Neural cell (in vitro differentiated cells): ENCODE measurements around the gene RAB7B. TPM values are rescaled to one million over a fixed set of nuclear protein-coding genes. Genes with fewer than 3 reads are reported as not detected.

Experiments
- H2AFZ ChIP-seq: fragments of 200-600, 300-800 bp; sonication (generic), shearing (Covaris generic); 2 replicates; pipeline ENCODE4 v1.6.0; 2014; ENCODE audit warnings: low read depth, mild to moderate bottlenecking, antibody characterized with exemption, low read length, moderate library complexity
- H3F3A ChIP-seq: fragments of 200-600 bp; shearing (Covaris generic); 2 replicates; pipeline ENCODE4 v1.6.1; 2016; ENCODE audit warnings: mild to moderate bottlenecking, moderate library complexity, mixed read lengths, antibody characterized with exemption, low read length; ENCODE audit not compliant: insufficient read depth, poor library complexity, severe bottlenecking
- H3K27ac ChIP-seq: fragments of 200-600, 300-800 bp; sonication (generic), shearing (Covaris generic); 2 replicates; pipeline ENCODE4 v1.5.1; 2014; ENCODE audit warnings: mild to moderate bottlenecking, low read length, moderate library complexity
- H3K27me3 ChIP-seq: fragments of 300-800, 200-600 bp; sonication (generic), shearing (Covaris generic); 2 replicates; pipeline ENCODE4 v1.6.0; 2014; ENCODE audit warnings: mild to moderate bottlenecking, low read depth, low read length, moderate library complexity; ENCODE audit not compliant: insufficient read depth
- H3K36me3 ChIP-seq: fragments of 300-800, 200-600 bp; sonication (generic), shearing (Covaris generic); 2 replicates; pipeline ENCODE4 v1.5.1; 2014; ENCODE audit warnings: mild to moderate bottlenecking, antibody characterized with exemption, low read length, moderate library complexity; ENCODE audit not compliant: insufficient read depth
- H3K4me2 ChIP-seq: fragments of 300-800, 200-600 bp; sonication (generic), shearing (Covaris generic); 2 replicates; pipeline ENCODE4 v1.6.0; 2014; ENCODE audit warnings: mild to moderate bottlenecking, low read length
- H3K4me3 ChIP-seq: fragments of 300-800, 200-600 bp; sonication (generic), shearing (Covaris generic); 2 replicates; pipeline ENCODE4 v1.5.1; 2014; ENCODE audit warnings: mild to moderate bottlenecking, low read length, moderate library complexity
- H3K79me2 ChIP-seq: fragments of 200-600 bp; shearing (Covaris generic); replicated peaks from 2 replicates; pipeline ENCODE4 v1.6.0; 2014; ENCODE audit warnings: mild to moderate bottlenecking, low read length, moderate library complexity; ENCODE audit not compliant: insufficient read depth
- H3K9ac ChIP-seq: fragments of 300-800, 200-600 bp; sonication (generic), shearing (Covaris generic); 2 replicates; pipeline ENCODE4 v1.6.1; 2016; ENCODE audit warnings: mild to moderate bottlenecking, low read length, mixed read lengths
- H3K9me2 ChIP-seq: fragments of 200-600 bp; shearing (Covaris generic); 2 replicates; pipeline ENCODE4 v1.6.1; 2016; ENCODE audit warnings: mild to moderate bottlenecking, low read length, mixed read lengths; ENCODE audit not compliant: insufficient read depth
- H3K9me3 ChIP-seq: fragments of 200-600, 300-800 bp; sonication (generic), shearing (Covaris generic); 2 replicates; pipeline ENCODE4 v1.6.1; 2016; ENCODE audit warnings: mild to moderate bottlenecking, mixed run types, low read length, moderate library complexity, mixed read lengths
- H4K20me1 ChIP-seq: fragments of 200-600 bp; shearing (Covaris generic); 2 replicates; pipeline ENCODE4 v1.6.1; 2016; ENCODE audit warnings: mild to moderate bottlenecking, mixed run types; ENCODE audit not compliant: insufficient read depth
- CTCF ChIP-seq: fragments of 450-650 bp; IDR thresholded peaks from 2 replicates; pipeline ENCODE4 v1.5.1; 2014; ENCODE audit warnings: antibody characterized with exemption, mild to moderate bottlenecking, moderate library complexity; ENCODE audit not compliant: poor library complexity, severe bottlenecking
- EP300 ChIP-seq: fragments of 450-650 bp; conservative IDR thresholded peaks from 2 replicates; pipeline ENCODE4 v1.6.1; 2014; ENCODE audit warnings: antibody characterized with exemption, mild to moderate bottlenecking, moderate library complexity; ENCODE audit not compliant: poor library complexity, severe bottlenecking
- EZH2 ChIP-seq: fragments of 200-600, 300-800 bp; shearing (Covaris generic), sonication (generic); IDR thresholded peaks from 2 replicates; pipeline ENCODE4 v1.6.1; 2014; ENCODE audit warnings: antibody characterized with exemption, low read length, borderline replicate concordance, mild to moderate bottlenecking; ENCODE audit not compliant: insufficient read depth, poor library complexity, severe bottlenecking
- MXI1 ChIP-seq: fragments of 450-650 bp; conservative IDR thresholded peaks from 2 replicates; pipeline ENCODE4 v1.6.1; 2014; ENCODE audit warnings: antibody characterized with exemption, mild to moderate bottlenecking; ENCODE audit not compliant: poor library complexity, severe bottlenecking
- POLR2AphosphoS5 ChIP-seq: IDR thresholded peaks from 2 replicates; pipeline ENCODE4 v1.6.1; 2012
- RAD21 ChIP-seq: fragments of 450-650 bp; conservative IDR thresholded peaks from 2 replicates; pipeline ENCODE4 v1.6.1; 2014; ENCODE audit warnings: antibody characterized with exemption, mild to moderate bottlenecking, moderate library complexity
- REST ChIP-seq: IDR thresholded peaks from 2 replicates; pipeline ENCODE4 v1.6.1; 2012; ENCODE audit warnings: borderline replicate concordance
- SMC3 ChIP-seq: fragments of 450-650 bp; conservative IDR thresholded peaks from 2 replicates; pipeline ENCODE4 v1.6.1; 2014; ENCODE audit warnings: antibody characterized with exemption, mild to moderate bottlenecking, moderate library complexity; ENCODE audit not compliant: poor library complexity
- TAF1 ChIP-seq: IDR thresholded peaks from 2 replicates; pipeline ENCODE4 v1.6.1; 2012; ENCODE audit warnings: low read depth
- polyA plus RNA-seq: library from polyadenylated mRNA; depleted of rRNA; stranded (reverse); fragments of >200 nt; gene quantifications from 2 replicates; pipeline ENCODE4 v1.2.3, GENCODE V29; 2014

Gene RAB7B
- polyA plus RNA-seq, 1 donor from 2014 or later: not detected

DNA sequence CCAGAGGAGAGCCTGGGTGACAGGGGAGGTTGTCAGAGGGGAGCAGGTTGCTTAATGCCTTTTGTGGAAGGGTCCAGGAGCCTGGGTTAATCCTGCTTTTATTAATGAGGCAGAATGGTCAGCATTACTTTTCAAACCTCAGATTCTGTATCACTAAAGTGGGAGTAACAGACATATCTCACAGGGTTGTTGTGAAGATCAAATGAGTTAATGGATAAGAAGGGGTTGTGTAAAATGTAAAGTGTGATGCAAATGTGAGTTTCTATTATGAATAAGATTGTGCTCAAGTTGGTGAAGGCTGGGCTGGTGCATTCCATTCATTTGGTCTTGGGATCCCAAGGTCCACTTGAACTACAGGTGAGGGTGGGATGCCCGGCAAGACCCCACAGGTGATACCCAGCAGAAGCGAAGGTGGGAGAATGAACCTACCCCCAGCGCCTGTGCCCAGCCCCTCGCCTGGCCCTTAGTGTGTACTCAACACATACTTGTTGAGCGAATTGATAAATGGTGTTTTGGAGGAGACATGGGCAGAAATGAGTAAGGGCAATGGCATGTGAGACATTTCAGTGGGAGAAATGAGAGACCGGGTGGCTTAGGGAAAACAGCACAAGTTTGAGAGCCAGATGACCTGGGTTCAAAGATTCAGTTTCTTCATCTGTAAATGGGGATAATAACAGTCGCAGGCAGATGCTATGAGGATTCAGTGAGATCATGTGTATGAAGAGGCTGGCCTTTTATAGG is 66.2 kb downstream of the RAB7B start:
- H3K4me2 ChIP-seq: no peak overlapping the region

GRCh38 chr1:205936311-205936710 is 66.9 kb downstream of the RAB7B start:
- H2AFZ ChIP-seq: no peak overlapping the region
- H3F3A ChIP-seq: no peaks in the 10 kb centered on the region
- H3K9ac ChIP-seq: no peak overlapping the region
- H3K4me3 ChIP-seq: no peak overlapping the region
- no peaks in the 10 kb centered on the region for H3K27me3 ChIP-seq
- H3K9me2 ChIP-seq: no peaks in the 10 kb centered on the region
- no peaks in the 10 kb centered on the region for H3K36me3 ChIP-seq
- no peaks in the 10 kb centered on the region for H4K20me1 ChIP-seq
- H3K9me3 ChIP-seq: no peaks in the 10 kb centered on the region
- H3K4me2 ChIP-seq: no peak overlapping the region
- no peak overlapping the region for H3K27ac ChIP-seq
- no peaks in the 10 kb centered on the region for H3K79me2 ChIP-seq
- TF ChIP-seq POLR2AphosphoS5 (no peak), MXI1 (no peak), SMC3 (no peak), RAD21 (no peak), TAF1 (no peak), EP300 (no peak), REST (no peak)

More for the DNA sequence above, 66.2 kb downstream of the RAB7B start:
- Histone ChIP-seq H3F3A (no peaks in the 10 kb centered on the region), H3K4me3 (no peak overlapping the region), H3K9me2 (no peaks in the 10 kb centered on the region), H3K79me2 (no peaks in the 10 kb centered on the region), H3K36me3 (no peaks in the 10 kb centered on the region), H3K27me3 (no peaks in the 10 kb centered on the region), H2AFZ (no peak overlapping the region), H4K20me1 (no peaks in the 10 kb centered on the region), H3K27ac (no peak overlapping the region), H3K9ac (no peak overlapping the region), H3K9me3 (no peaks in the 10 kb centered on the region)
- no peak for TF ChIP-seq POLR2AphosphoS5
- no peak for TF ChIP-seq CTCF
- no peak for TF ChIP-seq TAF1
- no peak for TF ChIP-seq RAD21
- TF ChIP-seq MXI1: no peak
- TF ChIP-seq REST: no peak
- no peak for TF ChIP-seq EZH2
- no peak for TF ChIP-seq EP300
- TF ChIP-seq SMC3: no peak
